ENCODE results near the gene CD200R1.

CD200R1 gene

DNA sequence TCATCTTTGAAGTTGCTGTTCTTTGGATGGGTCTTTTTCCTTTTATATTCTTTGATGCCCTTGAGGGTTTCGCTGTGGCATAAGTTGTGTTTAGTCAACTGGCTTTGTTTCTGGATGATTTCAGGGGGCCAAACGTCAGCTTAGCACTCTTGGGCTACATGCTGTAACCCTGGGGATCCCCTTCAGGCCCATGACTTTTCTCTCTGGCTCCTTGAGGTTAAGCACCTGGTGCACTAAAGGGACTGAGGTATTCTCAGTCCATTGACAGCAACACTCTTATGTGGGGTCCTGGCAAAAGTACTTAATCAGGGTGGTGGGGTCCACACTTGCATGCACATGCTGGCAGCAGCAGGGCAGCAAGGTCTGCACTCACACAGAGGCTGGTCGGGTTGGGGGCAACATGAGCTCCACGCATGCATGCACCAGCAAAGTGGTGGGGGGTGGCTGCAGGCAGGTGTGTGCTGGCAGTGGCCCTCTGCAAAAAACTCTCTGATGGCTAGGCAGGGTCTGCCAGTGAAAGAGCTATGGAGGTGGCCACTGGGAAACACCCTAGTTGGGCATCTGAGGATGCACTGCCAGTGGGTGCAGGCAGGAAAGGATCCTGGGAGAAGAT is 90.1 kb downstream of the CD200R1 start:
- no peak for DNase-seq

DNA sequence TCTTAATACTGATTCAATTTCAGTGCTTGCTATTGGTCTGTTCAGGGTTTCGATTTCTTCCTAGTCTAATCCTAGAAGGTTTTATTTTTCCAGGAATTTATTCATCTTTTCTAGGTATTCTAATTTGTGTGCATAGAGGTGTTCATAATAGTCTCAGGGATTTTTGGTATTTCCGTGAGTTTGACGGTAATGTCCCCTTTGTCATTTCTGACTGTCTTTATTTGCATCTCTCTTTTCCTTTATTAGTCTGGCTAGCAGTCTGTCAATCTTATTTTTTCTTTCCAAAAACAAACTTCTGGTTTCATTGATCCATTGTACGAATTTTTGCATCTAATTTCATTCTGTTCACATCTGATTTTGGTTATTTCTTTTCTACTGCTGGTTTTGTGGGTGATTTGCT is 93.0 kb downstream of the CD200R1 start:
- no peak for DNase-seq

DNA sequence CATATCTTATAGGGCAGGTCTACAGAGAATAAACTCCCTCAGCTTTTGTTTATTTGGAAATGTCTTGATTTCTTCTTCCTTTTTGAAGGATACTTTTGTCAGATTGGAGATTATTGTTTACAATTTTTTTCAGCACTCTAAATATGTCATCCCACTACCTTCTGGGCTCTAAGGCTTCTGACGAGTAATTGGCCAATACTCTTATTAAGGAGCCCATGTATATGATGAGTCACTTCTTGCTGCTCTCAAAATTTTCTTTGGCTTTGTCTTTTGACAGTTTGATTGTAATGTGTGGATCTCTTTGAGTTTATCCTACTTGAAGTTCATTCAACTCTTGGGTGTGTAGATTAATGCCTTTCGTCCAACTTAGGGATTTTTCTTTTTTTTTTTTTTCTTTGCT is 99.3 kb downstream of the CD200R1 start:
- no peak for DNase-seq

- DNase-seq: no peak
These were observed 100.2 kb downstream of the CD200R1 start for GRCh38 chr3:112874725-112875124.

DNA sequence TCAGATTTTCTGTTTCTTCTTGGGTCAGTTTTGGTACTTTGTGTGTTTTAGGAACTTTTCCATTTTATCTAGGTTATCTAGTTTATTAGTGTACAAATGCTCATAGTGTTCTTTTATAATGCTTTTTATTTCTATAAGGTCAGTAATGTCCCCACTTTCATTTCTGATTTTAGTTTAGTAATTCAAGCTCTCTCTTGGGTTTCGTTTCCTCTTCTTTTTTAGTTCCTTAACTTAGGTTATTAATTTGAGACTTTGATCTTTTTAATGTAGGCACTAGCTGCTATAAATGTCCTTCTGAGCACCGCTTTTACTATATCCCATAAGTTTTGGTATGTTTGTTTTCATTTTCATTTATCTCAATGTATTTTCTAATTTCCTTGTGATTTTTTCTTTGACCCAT is 101.3 kb downstream of the CD200R1 start:
- no peak for DNase-seq

DNA sequence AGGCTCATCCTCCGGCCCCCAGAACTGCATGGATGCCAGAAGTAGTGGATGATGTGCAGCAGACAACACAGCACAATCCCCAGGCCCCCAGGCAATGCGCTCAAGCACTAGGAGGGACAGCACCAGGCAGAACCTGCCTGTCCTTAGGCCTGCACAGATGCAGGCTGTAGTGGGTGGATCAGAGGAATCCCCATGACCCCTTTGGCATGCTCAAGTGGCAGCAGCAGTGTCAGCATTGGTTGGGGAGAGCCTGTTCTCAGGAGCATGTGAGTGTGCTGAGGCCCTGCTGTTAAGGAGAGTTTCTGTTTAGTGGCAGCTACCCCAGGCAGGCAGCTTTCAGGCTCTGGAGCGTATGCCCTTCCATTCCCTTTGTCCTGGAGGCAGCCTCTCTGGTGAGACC is 103.2 kb downstream of the CD200R1 start:
- DNase-seq: no peak
